ENCODE results near the gene HRH2.

The HRH2 gene

GRCh38 chr5:175617447-175617846 lies 40.4 kb upstream of the HRH2 start:
- TF ChIP-seq, protein P1, sequence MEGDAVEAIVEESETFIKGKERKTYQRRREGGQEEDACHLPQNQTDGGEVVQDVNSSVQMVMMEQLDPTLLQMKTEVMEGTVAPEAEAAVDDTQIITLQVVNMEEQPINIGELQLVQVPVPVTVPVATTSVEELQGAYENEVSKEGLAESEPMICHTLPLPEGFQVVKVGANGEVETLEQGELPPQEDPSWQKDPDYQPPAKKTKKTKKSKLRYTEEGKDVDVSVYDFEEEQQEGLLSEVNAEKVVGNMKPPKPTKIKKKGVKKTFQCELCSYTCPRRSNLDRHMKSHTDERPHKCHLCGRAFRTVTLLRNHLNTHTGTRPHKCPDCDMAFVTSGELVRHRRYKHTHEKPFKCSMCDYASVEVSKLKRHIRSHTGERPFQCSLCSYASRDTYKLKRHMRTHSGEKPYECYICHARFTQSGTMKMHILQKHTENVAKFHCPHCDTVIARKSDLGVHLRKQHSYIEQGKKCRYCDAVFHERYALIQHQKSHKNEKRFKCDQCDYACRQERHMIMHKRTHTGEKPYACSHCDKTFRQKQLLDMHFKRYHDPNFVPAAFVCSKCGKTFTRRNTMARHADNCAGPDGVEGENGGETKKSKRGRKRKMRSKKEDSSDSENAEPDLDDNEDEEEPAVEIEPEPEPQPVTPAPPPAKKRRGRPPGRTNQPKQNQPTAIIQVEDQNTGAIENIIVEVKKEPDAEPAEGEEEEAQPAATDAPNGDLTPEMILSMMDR (IDR thresholded peaks at IDR 0.05; ENCODE audit: low read depth, low read length), result no peak
- DNase-seq (ENCODE audit: extremely low read depth, low read depth), result no peak

- TF ChIP-seq, protein P1 (IDR thresholded peaks at IDR 0.05; ENCODE audit: low read depth, low read length), result no peak
Observed at GRCh38 chr5:175620527-175620926, 37.3 kb upstream of the HRH2 start.

DNA sequence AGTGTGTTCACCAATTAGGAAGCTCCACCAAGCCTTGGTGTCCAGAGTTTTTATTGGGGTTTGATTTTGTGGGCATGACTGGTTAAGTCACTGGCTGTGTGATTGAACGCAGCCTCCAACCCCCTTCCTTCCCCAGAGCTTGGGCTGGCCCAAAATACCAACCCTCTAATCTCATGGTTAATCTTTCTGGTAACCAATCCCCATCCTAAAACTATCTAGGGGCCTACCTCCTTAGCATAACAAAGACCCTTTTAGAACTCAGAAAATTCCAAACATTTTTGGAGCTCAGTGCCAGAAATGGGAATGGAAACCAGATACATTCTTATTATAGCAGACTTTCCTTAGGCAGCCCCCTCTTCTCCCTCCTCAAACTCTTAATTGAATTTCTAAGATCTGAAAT lies 35.9 kb upstream of the HRH2 start:
- TF ChIP-seq, protein P1 (IDR thresholded peaks at IDR 0.05; ENCODE audit: low read depth, low read length), result no peak
- no peak for DNase-seq (ENCODE audit: extremely low read depth, low read depth)

More at GRCh38 chr5:175620527-175620926, 37.3 kb upstream of the HRH2 start:
- no peak for DNase-seq (ENCODE audit: extremely low read depth, low read depth)

- no peak for DNase-seq (ENCODE audit: extremely low read depth, low read depth)
- TF ChIP-seq, protein P1 (IDR thresholded peaks at IDR 0.05; ENCODE audit: low read depth, low read length), result no peak
Observed at GRCh38 chr5:175623088-175623487, 34.8 kb upstream of the HRH2 start.

DNA sequence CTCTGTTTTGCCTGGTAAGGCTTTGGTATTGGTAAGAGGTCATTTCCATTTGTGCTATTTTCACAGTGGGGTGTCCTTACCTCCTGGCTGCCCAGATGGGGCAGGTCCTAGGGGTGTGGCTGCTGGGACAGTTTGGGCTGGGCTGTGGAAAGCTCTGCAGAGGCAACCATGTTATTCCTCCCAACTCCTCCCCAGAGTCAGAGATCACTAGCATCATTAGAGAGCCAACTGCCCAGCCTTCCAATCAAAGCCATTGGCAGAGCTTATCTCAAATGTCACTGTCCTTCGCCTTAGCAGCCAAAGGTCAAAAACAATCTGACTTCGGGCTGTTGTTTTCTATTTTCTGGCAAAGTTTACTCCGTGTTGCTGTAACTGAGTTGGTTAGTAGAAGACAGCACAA lies 33.6 kb upstream of the HRH2 start:
- TF ChIP-seq, protein P1 (IDR thresholded peaks at IDR 0.05; ENCODE audit: low read depth, low read length), result no peak
- DNase-seq (ENCODE audit: extremely low read depth, low read depth), result no peak

- TF ChIP-seq, protein P1 (IDR thresholded peaks at IDR 0.05; ENCODE audit: low read depth, low read length), result no peak
- DNase-seq (ENCODE audit: extremely low read depth, low read depth), result no peak
Observed at GRCh38 chr5:175627005-175627404, 30.9 kb upstream of the HRH2 start.

DNA sequence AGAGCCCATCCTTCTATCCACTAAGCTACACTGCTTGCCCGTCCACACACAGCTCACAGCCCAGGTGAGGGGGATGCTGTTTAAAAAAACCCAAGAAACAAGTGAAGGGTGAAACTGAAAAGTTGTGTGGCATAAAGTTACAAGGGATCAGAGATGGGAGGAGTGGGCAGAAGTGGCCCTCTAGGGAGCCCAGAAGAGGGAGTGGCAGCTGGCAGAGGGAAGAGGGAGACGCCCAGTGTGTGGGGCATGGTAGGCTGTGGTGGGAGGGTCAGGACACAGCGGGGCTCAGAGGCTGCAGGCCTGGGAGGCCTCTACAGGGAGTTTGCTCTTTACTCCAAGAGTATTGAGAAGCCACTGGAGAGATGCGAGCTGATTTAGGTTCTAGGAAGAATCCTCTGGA lies 30.1 kb upstream of the HRH2 start:
- TF ChIP-seq, protein P1 (IDR thresholded peaks at IDR 0.05; ENCODE audit: low read depth, low read length), result no peak
- no peak for DNase-seq (ENCODE audit: extremely low read depth, low read depth)
